Adrenal gland (tissue), 5 donors: ENCODE results near the gene TSKU.

Experiments used
- POLR2A ChIP-seq, 2 donors: fragments of 450-650 bp; IDR thresholded peaks; one replicate each; pipeline ENCODE4 v1.6.1; 2017; ENCODE audit warnings: antibody characterized with exemption in 2 of 2, mild to moderate bottlenecking in 2 of 2, moderate library complexity in 1 of 2
- TF ChIP-seq, protein P1 (sequence below), 6 experiments: fragments of 450-650 bp in 4 of 6; fragments of 200-600 bp in 2 of 6; sonication (generic) in 1 of 6; IDR thresholded peaks; 1 replicate in 5 of 6; 2 replicates in 1 of 6; pipeline versions ENCODE4 v1.5.1 to v1.8.0; 2016 to 2021; ENCODE audit warnings: antibody characterized with exemption in 6 of 6, mild to moderate bottlenecking in 2 of 6, moderate library complexity in 1 of 6
- donor health status: DM: no; HTN: no; CAD: no.

DNA sequence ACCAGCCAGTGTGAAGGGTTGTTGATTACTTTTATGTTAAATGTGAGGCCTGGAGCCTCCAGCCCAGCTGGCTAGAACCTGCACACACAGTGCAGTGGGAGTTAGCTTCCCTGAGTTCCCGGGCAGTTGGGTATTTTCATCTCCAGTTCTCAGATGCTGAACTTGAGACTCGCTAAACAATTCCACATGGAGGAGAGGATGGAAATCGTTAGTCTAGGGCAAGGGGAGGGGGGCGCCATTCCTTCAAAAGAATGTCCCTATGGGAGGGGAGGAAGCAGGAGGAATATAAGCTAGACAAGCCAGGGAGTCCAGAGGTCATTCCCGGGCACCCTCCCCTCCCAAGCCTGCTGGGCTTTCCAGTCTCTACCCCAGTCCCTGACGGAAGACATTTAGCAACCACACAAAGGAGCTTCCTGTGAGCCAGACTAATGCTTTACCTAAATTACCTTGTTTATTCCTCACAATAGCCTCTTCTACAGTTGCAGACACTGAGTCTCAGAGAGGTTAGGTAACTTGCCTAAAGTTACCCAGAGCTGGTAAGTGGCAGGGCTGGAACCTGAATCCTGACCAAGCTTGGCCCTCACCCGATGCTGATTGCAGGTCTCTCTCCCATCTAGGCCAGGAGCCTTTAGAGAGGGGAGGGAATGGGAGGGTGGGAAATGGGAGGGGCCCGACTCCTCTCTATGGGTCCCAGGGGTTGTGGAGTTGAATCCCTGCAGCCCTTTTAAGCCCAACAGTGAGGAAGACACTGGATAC lies 1.9 kb upstream of the TSKU start:
- TF ChIP-seq, protein P1, sequence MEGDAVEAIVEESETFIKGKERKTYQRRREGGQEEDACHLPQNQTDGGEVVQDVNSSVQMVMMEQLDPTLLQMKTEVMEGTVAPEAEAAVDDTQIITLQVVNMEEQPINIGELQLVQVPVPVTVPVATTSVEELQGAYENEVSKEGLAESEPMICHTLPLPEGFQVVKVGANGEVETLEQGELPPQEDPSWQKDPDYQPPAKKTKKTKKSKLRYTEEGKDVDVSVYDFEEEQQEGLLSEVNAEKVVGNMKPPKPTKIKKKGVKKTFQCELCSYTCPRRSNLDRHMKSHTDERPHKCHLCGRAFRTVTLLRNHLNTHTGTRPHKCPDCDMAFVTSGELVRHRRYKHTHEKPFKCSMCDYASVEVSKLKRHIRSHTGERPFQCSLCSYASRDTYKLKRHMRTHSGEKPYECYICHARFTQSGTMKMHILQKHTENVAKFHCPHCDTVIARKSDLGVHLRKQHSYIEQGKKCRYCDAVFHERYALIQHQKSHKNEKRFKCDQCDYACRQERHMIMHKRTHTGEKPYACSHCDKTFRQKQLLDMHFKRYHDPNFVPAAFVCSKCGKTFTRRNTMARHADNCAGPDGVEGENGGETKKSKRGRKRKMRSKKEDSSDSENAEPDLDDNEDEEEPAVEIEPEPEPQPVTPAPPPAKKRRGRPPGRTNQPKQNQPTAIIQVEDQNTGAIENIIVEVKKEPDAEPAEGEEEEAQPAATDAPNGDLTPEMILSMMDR (IDR thresholded peaks at IDR 0.05) = no peak
- TF ChIP-seq POLR2A (IDR thresholded peaks at IDR 0.05) = no peak
